GM19193 (cell line): Measurements from ENCODE around the gene AFF3.

ENCODE experiments used
- POLR2A ChIP-seq: IDR thresholded peaks from 4 replicates; pipeline ENCODE4 v1.6.1; 2011; ENCODE audit not compliant: insufficient read depth, insufficient read length; ENCODE audit errors: extremely low read depth

The AFF3 gene

GRCh38 chr2:99898336-99899048, 243.9 kb downstream of the AFF3 start:
- no peak for TF ChIP-seq POLR2A

GRCh38 chr2:99891428-99891780, 251.0 kb downstream of the AFF3 start:
- TF ChIP-seq POLR2A: no peak

DNA sequence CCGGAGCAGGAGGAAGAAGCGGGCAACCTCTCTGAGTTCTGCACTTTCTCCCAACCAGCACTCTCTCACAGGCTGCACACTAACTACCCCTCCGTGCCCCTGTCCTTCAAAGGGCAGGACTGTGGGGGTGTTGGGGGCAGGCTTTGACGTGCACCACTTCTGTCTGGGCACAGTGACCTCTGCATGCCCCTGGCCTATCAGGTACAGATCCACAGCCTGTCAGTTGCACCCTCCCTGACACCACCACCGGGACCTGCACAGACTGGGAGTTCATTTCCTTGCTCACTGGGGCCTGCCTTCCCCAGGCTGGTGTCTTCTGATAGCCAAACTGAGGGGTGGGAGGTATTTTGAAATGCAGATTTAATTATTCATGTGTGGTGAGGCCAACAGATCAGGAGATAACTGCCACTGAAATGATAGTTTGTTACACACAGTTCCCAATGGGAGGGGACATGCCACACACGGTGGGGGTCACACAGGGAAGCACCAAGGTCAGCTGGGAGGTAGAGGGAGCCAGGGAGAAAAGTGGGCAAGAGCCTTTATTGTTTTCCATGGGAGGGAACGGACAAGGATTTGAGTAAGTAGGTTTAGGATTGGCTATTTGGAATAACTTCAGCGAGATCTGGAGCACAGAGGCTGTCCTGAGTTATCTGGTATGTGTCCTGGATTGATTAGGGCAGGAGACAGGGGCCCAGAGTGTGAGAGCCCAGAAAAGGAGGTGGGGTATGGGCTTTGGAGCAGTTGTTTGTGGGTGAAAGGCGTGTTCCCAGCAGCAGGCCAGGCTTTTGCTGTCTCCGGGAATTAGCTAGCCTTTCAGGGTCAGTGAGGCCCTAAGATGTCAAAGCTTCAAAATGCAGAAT, 251.6 kb downstream of the AFF3 start:
- TF ChIP-seq POLR2A: no peak

- TF ChIP-seq POLR2A: no peak
Observed at GRCh38 chr2:99888617-99889016, 253.8 kb downstream of the AFF3 start.

- no peak for TF ChIP-seq POLR2A
Observed at GRCh38 chr2:99886418-99886817, 256.0 kb downstream of the AFF3 start.

DNA sequence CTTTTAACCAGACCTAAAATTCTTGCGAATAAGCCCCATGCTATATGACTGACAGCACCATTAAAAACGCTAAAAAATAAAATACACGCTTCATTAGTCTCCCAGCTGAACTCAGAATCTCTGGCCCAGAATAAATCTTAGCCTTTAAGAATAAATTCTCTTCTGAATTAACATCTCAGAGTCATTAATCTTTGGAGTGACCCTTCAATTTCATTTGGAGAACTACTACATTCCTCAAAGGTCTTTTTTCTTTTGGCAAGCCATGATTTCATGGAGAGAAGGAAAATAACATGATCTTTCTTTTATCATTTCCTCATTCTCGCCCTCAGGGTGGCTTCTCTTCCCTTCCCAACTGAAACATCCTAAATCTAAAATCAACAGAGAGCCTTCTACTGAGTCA, 259.0 kb downstream of the AFF3 start:
- no peak for TF ChIP-seq POLR2A

DNA sequence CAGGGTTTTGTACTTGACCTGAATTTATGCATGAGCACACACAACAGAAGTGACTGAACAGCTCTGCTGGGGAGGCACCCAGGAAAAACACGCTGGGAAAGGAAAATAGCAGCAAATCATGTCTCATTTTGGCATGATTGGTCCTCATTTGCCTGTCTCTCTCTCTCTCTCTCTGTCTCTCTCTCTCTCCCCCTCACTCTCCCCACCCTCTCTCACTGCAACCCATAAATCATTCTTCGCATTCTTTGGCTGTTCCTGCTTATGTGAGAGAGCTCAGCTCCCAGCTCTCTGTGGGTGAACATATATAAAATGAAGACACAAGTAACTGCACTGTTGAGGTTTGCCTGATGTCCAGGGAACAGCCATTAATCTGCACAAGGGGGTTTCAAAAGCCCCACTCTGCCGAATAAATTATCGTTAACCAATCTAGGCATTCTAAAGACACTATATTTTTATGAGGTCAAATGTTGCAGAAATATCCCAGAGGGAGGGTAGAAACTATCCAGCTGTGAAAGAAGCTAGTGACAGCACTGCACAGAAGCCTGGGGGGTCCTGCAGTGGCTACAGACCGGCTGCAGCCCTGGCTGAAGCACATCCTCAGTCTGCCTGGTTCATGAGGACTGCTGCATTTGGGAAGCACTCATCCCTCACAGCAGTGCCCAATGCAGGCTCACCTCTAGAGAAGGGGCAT, 260.3 kb downstream of the AFF3 start:
- TF ChIP-seq POLR2A: no peak

GRCh38 chr2:99880964-99881294, 261.5 kb downstream of the AFF3 start:
- no peak for TF ChIP-seq POLR2A

DNA sequence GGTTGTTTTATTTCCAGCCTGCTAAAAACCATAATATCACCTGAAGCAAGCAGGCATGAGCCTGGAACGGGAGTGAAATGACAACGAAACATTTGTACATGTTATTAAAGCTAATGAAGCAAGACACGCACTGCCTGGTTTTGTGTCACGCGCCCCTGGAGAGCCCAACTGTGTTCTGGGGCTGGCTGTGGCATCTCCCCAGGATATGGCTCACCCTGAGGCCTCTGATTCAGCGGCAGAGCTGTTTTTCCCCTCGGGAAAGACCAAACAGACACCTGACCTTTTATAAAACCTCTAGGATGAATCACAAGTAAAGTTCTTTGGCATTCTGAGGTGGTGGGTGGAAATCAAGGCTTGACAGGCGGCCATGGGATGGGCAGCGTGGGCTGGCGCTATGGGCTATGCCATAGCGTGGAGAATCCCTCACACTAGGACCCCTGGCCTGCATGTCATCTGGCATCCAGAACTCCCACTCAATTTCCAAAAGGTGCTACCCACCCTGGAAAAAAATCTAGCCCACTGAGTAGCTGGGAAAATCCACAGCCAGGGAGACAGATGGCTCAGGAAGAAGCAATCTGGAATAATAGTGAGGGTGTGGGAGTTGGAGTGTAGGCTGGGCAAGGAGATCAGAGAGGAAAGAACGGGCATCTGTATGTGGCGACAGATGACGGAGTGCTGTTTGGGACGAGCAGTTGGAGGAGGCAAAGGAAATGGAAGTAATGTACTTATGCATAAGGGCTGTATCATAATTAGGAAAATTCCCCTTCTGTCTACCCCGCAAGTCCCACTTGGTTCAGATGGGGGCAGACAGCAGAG, 262.0 kb downstream of the AFF3 start:
- TF ChIP-seq POLR2A: no peak

DNA sequence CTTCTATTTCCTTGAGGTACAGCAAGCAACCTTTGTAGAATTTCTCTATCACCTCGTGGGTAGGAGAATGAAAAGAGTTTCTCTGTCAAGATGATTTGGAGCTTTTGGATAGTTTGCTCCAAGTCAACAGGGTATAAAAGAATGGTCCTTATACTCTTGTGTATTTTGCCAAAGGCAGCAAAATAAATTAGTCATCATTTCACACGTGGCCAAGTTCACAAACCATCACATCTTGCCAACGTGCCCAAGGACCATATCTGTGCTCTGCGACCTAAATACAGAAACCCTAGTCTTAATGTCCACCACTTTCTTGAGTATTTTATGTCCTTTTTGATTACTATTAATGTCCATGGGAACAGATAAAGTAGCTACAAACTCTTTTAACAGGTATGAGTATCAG, 262.9 kb downstream of the AFF3 start:
- no peak for TF ChIP-seq POLR2A

- no peak for TF ChIP-seq POLR2A
Observed at GRCh38 chr2:99878581-99879350, 263.6 kb downstream of the AFF3 start.

DNA sequence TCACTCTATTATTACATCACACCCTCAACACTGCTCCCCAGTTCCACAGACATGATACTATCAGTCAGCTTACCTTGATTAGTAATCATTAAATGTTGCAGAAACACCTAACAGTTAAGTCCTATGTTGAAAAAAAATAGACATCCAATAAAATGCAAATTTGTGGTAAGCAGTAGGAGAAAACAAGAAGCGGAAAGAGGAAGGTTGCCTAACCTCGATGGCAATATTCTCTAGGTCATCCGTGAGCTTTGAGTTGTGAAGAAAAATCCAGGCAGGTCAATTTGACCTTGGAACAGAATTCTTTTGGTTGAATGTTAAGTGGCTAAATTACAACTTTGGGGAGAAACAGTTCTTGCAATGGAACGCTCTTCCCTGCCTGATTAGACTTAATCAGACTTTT, 264.4 kb downstream of the AFF3 start:
- TF ChIP-seq POLR2A: no peak

- no peak for TF ChIP-seq POLR2A
Observed at GRCh38 chr2:99876956-99877355, 265.4 kb downstream of the AFF3 start.

- no peak for TF ChIP-seq POLR2A
Observed at GRCh38 chr2:99875627-99876201, 266.7 kb downstream of the AFF3 start.
